GM12875 (cell line): Measurements from ENCODE around the gene KIF1A.

Experiments
- H3K4me3 ChIP-seq: one replicate; pipeline ENCODE4 v1.5.1; 2011; ENCODE audit warnings: low read depth, low read length, control low read depth
- TF ChIP-seq, protein P1 (sequence below): IDR thresholded peaks from 2 replicates; pipeline ENCODE4 v1.5.1; 2011; ENCODE audit warnings: low read depth, mild to moderate bottlenecking, control low read depth, inconsistent platforms, low read length, moderate library complexity, borderline replicate concordance; ENCODE audit not compliant: insufficient read depth

KIF1A gene

DNA sequence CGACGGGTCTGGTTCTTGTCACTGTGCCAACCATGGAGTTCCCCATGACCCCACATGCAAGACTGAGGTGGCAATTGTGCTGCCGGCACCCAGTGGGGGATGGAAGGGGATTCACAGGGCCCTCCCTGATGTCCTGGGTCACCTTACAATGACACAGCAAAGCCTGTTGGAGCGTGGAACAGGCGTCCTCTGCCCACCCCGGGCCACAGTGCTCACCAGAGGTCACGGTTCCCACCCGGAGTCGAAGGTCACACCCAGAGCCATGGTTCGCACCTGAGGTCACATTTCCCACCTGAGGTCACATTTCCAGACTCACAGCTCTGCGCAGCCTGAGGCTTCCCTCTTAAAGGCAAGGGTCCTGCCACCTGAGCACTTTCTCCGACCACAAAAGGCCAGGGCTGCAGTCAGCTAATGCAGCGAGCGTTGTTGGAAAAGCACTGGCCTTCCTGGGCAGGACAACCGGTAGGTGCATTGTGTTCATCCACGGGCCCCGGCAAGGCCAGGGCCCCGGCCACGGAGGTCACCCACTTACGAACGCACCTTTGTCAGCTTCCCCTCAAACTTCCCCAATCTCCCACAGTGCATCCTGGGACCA, 24.0 kb downstream of the KIF1A start:
- H3K4me3 ChIP-seq = no peak overlapping the region
- TF ChIP-seq, protein P1, sequence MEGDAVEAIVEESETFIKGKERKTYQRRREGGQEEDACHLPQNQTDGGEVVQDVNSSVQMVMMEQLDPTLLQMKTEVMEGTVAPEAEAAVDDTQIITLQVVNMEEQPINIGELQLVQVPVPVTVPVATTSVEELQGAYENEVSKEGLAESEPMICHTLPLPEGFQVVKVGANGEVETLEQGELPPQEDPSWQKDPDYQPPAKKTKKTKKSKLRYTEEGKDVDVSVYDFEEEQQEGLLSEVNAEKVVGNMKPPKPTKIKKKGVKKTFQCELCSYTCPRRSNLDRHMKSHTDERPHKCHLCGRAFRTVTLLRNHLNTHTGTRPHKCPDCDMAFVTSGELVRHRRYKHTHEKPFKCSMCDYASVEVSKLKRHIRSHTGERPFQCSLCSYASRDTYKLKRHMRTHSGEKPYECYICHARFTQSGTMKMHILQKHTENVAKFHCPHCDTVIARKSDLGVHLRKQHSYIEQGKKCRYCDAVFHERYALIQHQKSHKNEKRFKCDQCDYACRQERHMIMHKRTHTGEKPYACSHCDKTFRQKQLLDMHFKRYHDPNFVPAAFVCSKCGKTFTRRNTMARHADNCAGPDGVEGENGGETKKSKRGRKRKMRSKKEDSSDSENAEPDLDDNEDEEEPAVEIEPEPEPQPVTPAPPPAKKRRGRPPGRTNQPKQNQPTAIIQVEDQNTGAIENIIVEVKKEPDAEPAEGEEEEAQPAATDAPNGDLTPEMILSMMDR = no peak

DNA sequence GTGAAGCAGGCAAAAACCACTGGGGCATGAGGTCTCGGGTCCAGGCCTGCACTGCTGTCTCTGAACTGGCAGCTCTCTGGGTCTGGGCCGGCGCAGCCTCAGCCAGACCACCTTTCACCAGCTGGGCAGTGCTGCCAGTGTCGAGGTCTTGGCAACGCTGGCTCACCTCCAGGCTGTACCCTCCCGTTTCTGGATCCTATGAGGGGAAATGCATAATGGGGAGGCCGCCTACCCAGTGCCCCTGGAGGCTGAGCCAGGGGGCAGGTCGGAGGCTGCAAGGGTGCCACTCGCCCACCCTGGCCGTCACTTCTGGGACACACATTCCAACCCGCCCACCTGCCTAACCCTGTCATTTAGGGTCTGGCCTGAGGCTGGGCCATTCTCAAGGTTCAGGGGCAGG, 24.6 kb downstream of the KIF1A start:
- no peak overlapping the region for H3K4me3 ChIP-seq

DNA sequence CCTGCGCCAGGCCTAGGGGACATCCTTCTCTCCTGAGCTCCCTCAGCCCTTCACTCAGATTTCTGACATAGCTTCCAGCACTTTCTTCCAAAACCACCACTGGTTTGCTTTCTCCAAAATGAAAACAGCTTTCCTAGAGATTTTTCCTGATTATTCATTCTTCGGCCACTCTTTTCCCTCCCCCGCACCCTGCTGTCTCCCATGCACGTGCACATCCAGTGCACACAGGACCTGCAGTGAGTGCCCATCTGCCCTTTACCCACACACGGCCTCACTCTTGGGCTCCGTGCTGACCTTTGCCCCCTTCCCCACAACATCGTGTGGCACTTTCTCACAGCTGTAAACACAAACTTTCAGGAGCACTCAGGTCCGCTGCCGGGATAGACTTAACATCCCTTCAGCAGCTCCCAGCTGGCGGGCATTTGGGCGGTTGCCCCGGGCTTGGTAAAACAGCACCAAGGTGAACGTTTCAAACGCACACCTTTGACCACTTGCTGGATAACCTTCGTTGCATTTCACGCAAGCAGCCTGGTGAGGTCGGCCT, 25.8 kb downstream of the KIF1A start:
- TF ChIP-seq, protein P1 = no peak
- H3K4me3 ChIP-seq = no peak overlapping the region

More for the DNA sequence above, 24.6 kb downstream of the KIF1A start:
- TF ChIP-seq, protein P1 = no peak

DNA sequence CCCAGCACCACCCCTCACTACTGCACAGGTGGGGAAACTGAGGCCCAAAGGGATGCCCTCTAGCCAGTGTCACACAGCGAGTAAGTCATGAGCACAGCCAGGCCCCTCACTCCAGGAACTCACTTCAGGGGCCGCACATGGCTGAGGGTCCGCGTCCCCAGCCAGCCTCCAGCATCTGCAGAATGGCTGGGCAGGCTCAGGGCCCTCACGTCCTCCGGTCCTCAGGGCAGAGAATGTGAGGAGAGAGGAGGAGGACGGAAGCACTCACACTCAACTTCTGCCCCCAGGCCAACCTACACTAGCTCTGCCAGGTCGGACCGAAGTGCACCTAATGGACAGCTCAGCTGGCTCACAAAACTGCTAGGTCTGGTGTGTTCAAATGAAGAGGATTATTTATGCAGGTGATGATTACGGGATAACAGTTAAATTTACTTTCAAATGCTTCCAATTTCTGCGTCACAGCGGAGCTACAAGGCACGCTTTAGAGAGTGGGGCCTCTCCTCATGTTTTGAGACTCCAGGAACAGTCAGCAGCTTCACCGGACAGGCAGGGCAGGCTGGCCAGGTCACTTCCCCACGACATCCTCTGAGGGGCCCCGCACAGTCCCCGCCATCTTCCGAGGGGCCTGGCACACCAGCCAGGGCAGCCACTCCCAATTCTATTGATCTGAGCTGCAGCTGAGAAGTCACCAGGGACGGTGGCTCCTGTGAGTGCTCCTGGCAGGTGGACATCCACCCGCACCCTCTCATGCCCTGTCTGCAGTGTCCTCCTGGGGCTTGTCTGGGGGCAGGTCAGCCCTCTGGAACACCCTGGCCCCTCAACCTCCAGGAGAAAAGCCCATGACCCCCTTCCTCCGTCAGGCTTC, 26.5 kb downstream of the KIF1A start:
- TF ChIP-seq, protein P1 = no peak
- H3K4me3 ChIP-seq = no peak overlapping the region

DNA sequence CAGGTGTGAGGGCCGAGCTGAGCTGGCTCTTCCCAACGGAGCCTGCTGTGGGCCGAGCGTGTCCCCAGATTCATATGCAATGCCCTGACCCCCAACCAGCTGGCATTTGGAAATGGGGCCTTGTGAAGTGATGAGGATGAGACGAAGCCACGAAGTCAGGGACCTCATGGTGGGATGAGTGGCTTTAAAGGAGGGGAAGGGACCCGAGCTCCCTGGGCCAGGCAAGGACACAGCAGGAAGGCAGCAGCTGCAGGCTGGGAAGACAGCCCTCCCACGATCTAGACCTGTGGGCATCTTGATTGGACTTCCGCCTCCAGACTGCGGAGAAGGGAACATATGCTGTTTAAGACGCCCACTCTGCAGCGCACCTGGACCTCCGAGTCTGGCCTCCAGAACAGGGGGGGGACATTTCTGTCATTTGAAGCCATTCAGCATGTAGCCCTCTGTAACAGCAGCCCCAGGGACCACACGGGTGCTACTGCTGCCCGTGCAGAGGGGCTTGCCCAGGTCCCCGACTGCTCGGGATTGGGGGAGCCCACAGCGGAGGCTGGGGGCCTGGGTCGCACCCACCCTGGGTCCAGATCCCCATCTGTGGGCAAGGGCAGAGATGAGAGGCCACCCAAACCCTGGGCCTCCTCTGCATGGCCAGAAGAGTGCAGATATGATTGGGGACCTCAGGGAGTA, 27.2 kb downstream of the KIF1A start:
- TF ChIP-seq, protein P1 = no peak
- no peak overlapping the region for H3K4me3 ChIP-seq

DNA sequence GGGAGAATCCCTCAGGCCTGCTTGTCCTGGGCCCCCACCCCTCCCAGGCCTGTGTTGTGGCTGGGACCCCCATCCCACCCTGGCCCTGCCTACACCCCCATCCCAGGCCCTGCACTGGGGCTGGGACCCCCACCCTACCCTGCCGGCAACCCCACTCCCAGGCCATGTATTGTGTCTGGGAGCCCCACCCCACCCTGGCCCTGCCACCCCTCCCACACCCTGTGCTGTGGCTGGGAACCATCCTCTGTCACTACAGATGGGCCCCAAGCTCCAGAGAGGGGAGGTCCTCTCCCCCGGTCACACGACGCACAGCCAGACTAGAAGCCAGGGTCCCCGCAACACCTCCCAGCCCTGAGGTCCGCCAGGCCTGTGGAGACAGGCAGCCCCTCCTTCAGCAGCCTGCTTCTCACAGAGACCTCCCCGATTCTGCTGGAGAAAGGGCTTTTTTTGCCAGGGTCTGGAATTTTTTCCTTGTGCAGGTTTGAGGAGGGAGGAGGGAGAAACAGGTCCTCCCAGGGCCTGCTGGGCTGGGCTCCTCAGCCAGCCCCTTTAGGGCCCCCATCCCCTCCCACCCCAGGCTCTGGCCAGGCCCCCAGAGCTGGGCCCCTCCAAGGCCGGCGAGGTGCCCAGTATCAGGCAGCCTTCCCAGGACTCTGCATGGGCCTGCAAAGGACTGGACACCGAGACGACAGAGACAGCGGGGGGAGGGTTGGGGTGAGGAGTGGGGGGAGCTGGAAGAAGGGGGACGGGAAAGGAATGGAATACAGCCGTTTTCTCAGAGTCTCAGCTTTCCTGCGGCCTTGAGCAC, 28.0 kb downstream of the KIF1A start:
- no peak overlapping the region for H3K4me3 ChIP-seq
- TF ChIP-seq, protein P1 = no peak
